Gastrocnemius medialis (tissue), 4 donors: ENCODE data around the gene MRAS. TPM values are rescaled to one million over a fixed set of nuclear protein-coding genes. Genes with fewer than 3 reads are reported as not detected.

Experiments used
- ATAC-seq, 2 donors: fragments of 150-250 bp; one replicate each; pipeline ENCODE4 v1.9.1; 2016
- DNase-seq, 2 donors: peaks; one replicate each; pipeline ENCODE4 v3.0.0-alpha.2; 2019
- H3K27ac ChIP-seq, 4 donors: fragments of 200-600 bp; sonication (generic); 1 replicate in 1 of 4; 2 replicates in 3 of 4; pipeline ENCODE4 v1.5.1; 2016 to 2018; ENCODE audit warnings: mild to moderate bottlenecking in 2 of 4, moderate library complexity in 1 of 4
- H3K27me3 ChIP-seq, 3 donors: fragments of 200-600 bp; sonication (generic) in 2 of 3; 1 replicate in 1 of 3; 2 replicates in 2 of 3; pipeline versions ENCODE4 v1.5.1 to v1.6.0; 2016 to 2019; ENCODE audit warnings: mild to moderate bottlenecking in 1 of 3, moderate library complexity in 1 of 3
- H3K36me3 ChIP-seq, 2 donors: fragments of 200-600 bp; sonication (generic) in 1 of 2; one replicate each; pipeline ENCODE4 v1.5.1; 2017 to 2018
- H3K4me1 ChIP-seq, 2 donors: fragments of 200-600 bp; sonication (generic) in 1 of 2; one replicate each; pipeline ENCODE4 v1.5.1; 2016 to 2017; ENCODE audit warnings: mild to moderate bottlenecking in 2 of 2
- H3K4me3 ChIP-seq, 4 donors: fragments of 200-600 bp; sonication (generic) in 3 of 4; 1 replicate in 1 of 4; 2 replicates in 3 of 4; pipeline ENCODE4 v1.5.1; 2016 to 2019; ENCODE audit warnings: mild to moderate bottlenecking in 2 of 4
- H3K9me3 ChIP-seq, 3 donors: fragments of 200-600 bp; sonication (generic) in 2 of 3; 1 replicate in 1 of 3; 2 replicates in 2 of 3; pipeline ENCODE4 v1.5.1; 2016 to 2019
- CTCF ChIP-seq, 5 experiments: fragments of 450-650 bp in 3 of 5; fragments of 200-600 bp in 2 of 5; sonication (generic) in 2 of 5; IDR thresholded peaks in 4 of 5; conservative IDR thresholded peaks in 1 of 5; 1 replicate in 4 of 5; 2 replicates in 1 of 5; pipeline ENCODE4 v1.5.1; 2016 to 2019; ENCODE audit warnings: antibody characterized with exemption in 5 of 5, mild to moderate bottlenecking in 3 of 5, moderate library complexity in 3 of 5
- POLR2A ChIP-seq, 2 donors: fragments of 450-650 bp; IDR thresholded peaks; one replicate each; pipeline ENCODE4 v1.6.1; 2017; ENCODE audit warnings: antibody characterized with exemption in 2 of 2, mild to moderate bottlenecking in 2 of 2, moderate library complexity in 2 of 2
- in situ Hi-C, 4 donors: fragments of 200-750 bp; cut with MboI; loops; one replicate each; pipeline versions ENCODE4 v1.15.0 to v1.8.0; 2017; ENCODE audit warnings: low sequenced_read_pairs in 4 of 4
- intact Hi-C: fragments of 100-400 bp; cut with DNase I; formaldehyde crosslinking; loops from one replicate; pipeline ENCODE4 v1.15.1; 2023; ENCODE audit warnings: low total_unique reads
- total RNA-seq, 4 donors: library from RNA; depleted of rRNA; stranded (reverse); fragments of >200 nt; gene quantifications; one replicate each; pipeline versions ENCODE4 v1.1.0 to v1.2.3, GENCODE V29; 2016

The MRAS gene
- total RNA-seq, 4 donors from 2014 or later: 45.8 to 149 (median 57.7) TPM

- in situ Hi-C loops: loop anchor here in 1 of 4 donors (25.0 kb wide), 2 partner anchors 142 to 583 kb away; partner anchors contain the start of gene ARMC8
- peak; percentile 69 to 70 for ATAC-seq
- no peaks in the 10 kb centered on the region for H3K27me3 ChIP-seq
- peak within 1 kb of the TSS; percentile 76 to 84 (median 80) for H3K27ac ChIP-seq
- no peaks in the 10 kb centered on the region for H3K36me3 ChIP-seq
- DNase-seq: peak; percentile 79 to 87
- peak within 1 kb of the TSS; percentile 68 to 89 (median 74) for H3K4me3 ChIP-seq
- no peaks in the 10 kb centered on the region for H3K9me3 ChIP-seq
- peak in 1 of 2 donors; percentile 9 for TF ChIP-seq POLR2A (IDR thresholded peaks at IDR 0.05)
- TF ChIP-seq CTCF (IDR thresholded peaks at IDR 0.05 in 4 of 5, conservative IDR thresholded peaks at IDR 0.05 in 1 of 5): peak; percentile 22 to 79 (median 41)
- intact Hi-C loops: loop anchor here (2.0 to 5.0 kb wide), 2 partner anchors 67 to 142 kb away; partner anchors contain the start of gene ARMC8
- H3K4me1 ChIP-seq: peaks cover 23 to 39% of the 10 kb centered on the region in 2 donors
Observed at GRCh38 chr3:138329127-138329983, 19.0 kb upstream of the MRAS start, which contains the start of gene NME9. NME9 (minus strand) TSS chr3:138329851; CDS start chr3:138329335, 516 bp downstream.

GRCh38 chr3:138329984-138330293 is 18.4 kb upstream of the MRAS start:
- Histone ChIP-seq H3K9me3 (no peaks in the 10 kb centered on the region), H3K36me3 (no peaks in the 10 kb centered on the region), H3K4me3 (peak overlapping the region; percentile 68 to 89 (median 74)), H3K27ac (peak overlapping the region; percentile 76 to 84 (median 80)), H3K27me3 (no peaks in the 10 kb centered on the region), H3K4me1 (peaks cover 23 to 33% of the 10 kb centered on the region in 2 donors)
- no peak for DNase-seq
- no peak for ATAC-seq
- intact Hi-C loops (loop anchor here (2.0 to 5.0 kb wide), 5 partner anchors 67 to 262 kb away; partner anchors contain the start of genes ARMC8 and CEP70), in situ Hi-C loops (loop anchor here in 2 of 4 donors (10.0 to 25.0 kb wide), 3 partner anchors 65 to 582 kb away; partner anchors contain the start of gene ARMC8 (in 1 of the 2))
- peak in 1 of 2 donors; percentile 25 for TF ChIP-seq POLR2A (IDR thresholded peaks at IDR 0.05)
- no peak for TF ChIP-seq CTCF (IDR thresholded peaks at IDR 0.05 in 4 of 5, conservative IDR thresholded peaks at IDR 0.05 in 1 of 5)

GRCh38 chr3:138331143-138331894 is 17.1 kb upstream of the MRAS start:
- Histone ChIP-seq H3K9me3 (no peaks in the 10 kb centered on the region), H3K27ac (peak overlapping the region; percentile 76 to 84 (median 80)), H3K4me3 (peak overlapping the region in 1 of 4 donors; percentile 69), H3K27me3 (no peaks in the 10 kb centered on the region), H3K36me3 (no peaks in the 10 kb centered on the region), H3K4me1 (peaks cover 23 to 31% of the 10 kb centered on the region in 2 donors)
- in situ Hi-C loops (loop anchor here in 2 of 4 donors (10.0 to 25.0 kb wide), 3 partner anchors 63 to 581 kb away; partner anchors contain the start of gene ARMC8 (in 1 of the 2)), intact Hi-C loops (loop anchor here (1.0 to 5.0 kb wide), 4 partner anchors 17 to 261 kb away; partner anchors contain the start of genes CEP70 and MRAS)
- peak; percentile 77 to 81 for ATAC-seq
- TF ChIP-seq CTCF (IDR thresholded peaks at IDR 0.05 in 4 of 5, conservative IDR thresholded peaks at IDR 0.05 in 1 of 5): peak in 3 of 5 experiments; percentile 16 to 27 (median 18)
- TF ChIP-seq POLR2A (IDR thresholded peaks at IDR 0.05): peak in 1 of 2 donors; percentile 17
- peak; percentile 74 to 87 for DNase-seq

GRCh38 chr3:138332472-138333073 is 15.8 kb upstream of the MRAS start:
- Histone ChIP-seq H3K27ac (peak overlapping the region; percentile 76 to 84 (median 80)), H3K9me3 (no peaks in the 10 kb centered on the region), H3K4me3 (no peak overlapping the region), H3K36me3 (no peaks in the 10 kb centered on the region), H3K27me3 (no peaks in the 10 kb centered on the region), H3K4me1 (peaks cover 23 to 31% of the 10 kb centered on the region in 2 donors)
- DNase-seq (no peak), ATAC-seq (no peak)
- in situ Hi-C loops: loop anchor here in 2 of 4 donors (10.0 to 25.0 kb wide), 3 partner anchors 62 to 580 kb away; partner anchors contain the start of gene ARMC8 (in 1 of the 2)
- no peak for TF ChIP-seq POLR2A (IDR thresholded peaks at IDR 0.05)
- peak; percentile 64 to 79 (median 69) for TF ChIP-seq CTCF (IDR thresholded peaks at IDR 0.05 in 4 of 5, conservative IDR thresholded peaks at IDR 0.05 in 1 of 5)
- intact Hi-C loops: loop anchor here (2.0 to 5.0 kb wide), 4 partner anchors 66 to 260 kb away; partner anchors contain the start of gene CEP70
